Endothelial cell of umbilical vein (primary cell): Measurements from ENCODE around the gene ABI3.

Experiments
- CTCF ChIP-seq, 2 donors: IDR thresholded peaks; 1 replicate in 1 of 2; 2 replicates in 1 of 2; pipeline ENCODE4 v1.5.1; 2011; ENCODE audit warnings: low read length in 2 of 2, mild to moderate bottlenecking in 2 of 2, moderate library complexity in 2 of 2, control low read depth in 1 of 2, inconsistent platforms in 1 of 2, low read depth in 1 of 2; ENCODE audit not compliant: insufficient read depth in 1 of 2; ENCODE audit errors: extremely low read depth in 1 of 2
- EZH2 ChIP-seq: IDR thresholded peaks from 2 replicates; pipeline ENCODE4 v1.6.1; 2012; ENCODE audit warnings: borderline replicate concordance, low read depth, mild to moderate bottlenecking, moderate library complexity, low read length, inconsistent platforms; ENCODE audit not compliant: severe bottlenecking
- FOS ChIP-seq: IDR thresholded peaks from 2 replicates; pipeline ENCODE4 v1.6.1; 2011; ENCODE audit warnings: mild to moderate bottlenecking, low read length, moderate library complexity, borderline replicate concordance; ENCODE audit not compliant: insufficient read depth
- GATA2 ChIP-seq: IDR thresholded peaks from 2 replicates; pipeline ENCODE4 v1.7.0; 2011; ENCODE audit warnings: low read depth, mild to moderate bottlenecking, moderate library complexity, mixed read lengths, low read length; ENCODE audit not compliant: insufficient read length, insufficient read depth
- JUN ChIP-seq: IDR thresholded peaks from 2 replicates; pipeline ENCODE4 v1.6.1; 2011; ENCODE audit warnings: borderline replicate concordance, low read depth; ENCODE audit not compliant: insufficient read length, insufficient read depth
- POLR2A ChIP-seq: IDR thresholded peaks from 2 replicates; pipeline ENCODE4 v1.6.1; 2012; ENCODE audit warnings: low read depth, mild to moderate bottlenecking, control low read depth, low read length
- POLR2AphosphoS5 ChIP-seq: IDR thresholded peaks from 2 replicates; pipeline ENCODE4 v1.6.1; 2012; ENCODE audit warnings: low read depth, mild to moderate bottlenecking, control low read depth, low read length, moderate library complexity; ENCODE audit not compliant: insufficient read depth
- TF ChIP-seq, protein P1 (sequence below): IDR thresholded peaks from 2 replicates; pipeline ENCODE4 v1.6.1; 2011; ENCODE audit not compliant: insufficient read depth, insufficient read length

- TF ChIP-seq CTCF (IDR thresholded peaks at IDR 0.05; ENCODE audit: extremely low read depth in 1 of 2, insufficient read depth in 1 of 2, low read depth in 1 of 2, low read length in 2 of 2) (no peak), JUN (no peak), POLR2AphosphoS5 (no peak), POLR2A (no peak), EZH2 (no peak), FOS (no peak), GATA2 (no peak)
- TF ChIP-seq, protein P1, sequence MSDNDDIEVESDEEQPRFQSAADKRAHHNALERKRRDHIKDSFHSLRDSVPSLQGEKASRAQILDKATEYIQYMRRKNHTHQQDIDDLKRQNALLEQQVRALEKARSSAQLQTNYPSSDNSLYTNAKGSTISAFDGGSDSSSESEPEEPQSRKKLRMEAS, result no peak
Measured at GRCh38 chr17:49239963-49240362, 29.5 kb downstream of the ABI3 start.
